Thymus (tissue), 11 donors: ENCODE measurements around the gene KCTD5. TPM values are rescaled to one million over a fixed set of nuclear protein-coding genes. Genes with fewer than 3 reads are reported as not detected.

Source experiments
- DNase-seq, 9 donors: peaks; one replicate each; pipeline ENCODE4 v3.0.0-alpha.2; 2013; ENCODE audit warnings: low spot score in 9 of 9, low read depth in 6 of 9, missing footprints in 1 of 9
- H3K27ac ChIP-seq, 2 donors: one replicate each; pipeline ENCODE4 v1.5.1; 2013; ENCODE audit warnings: control low read depth in 1 of 2, low read depth in 1 of 2, low read length in 1 of 2, mild to moderate bottlenecking in 1 of 2, moderate library complexity in 1 of 2
- H3K27me3 ChIP-seq, 2 donors: one replicate each; pipeline ENCODE4 v1.5.1; 2013; ENCODE audit warnings: low read length in 1 of 2; ENCODE audit not compliant: control insufficient read depth in 2 of 2, insufficient read depth in 1 of 2
- H3K36me3 ChIP-seq, 2 donors: one replicate each; pipeline ENCODE4 v1.5.1; 2013; ENCODE audit warnings: low read length in 1 of 2, mild to moderate bottlenecking in 1 of 2, moderate library complexity in 1 of 2; ENCODE audit not compliant: control insufficient read depth in 2 of 2, insufficient read depth in 2 of 2
- H3K4me1 ChIP-seq, 2 donors: one replicate each; pipeline ENCODE4 v1.5.1; 2013; ENCODE audit warnings: low read length in 2 of 2; ENCODE audit not compliant: control insufficient read depth in 2 of 2, insufficient read depth in 2 of 2
- H3K4me3 ChIP-seq, 2 donors: one replicate each; pipeline ENCODE4 v1.5.1; 2013; ENCODE audit warnings: low read length in 2 of 2, control low read depth in 1 of 2, mild to moderate bottlenecking in 1 of 2
- H3K9me3 ChIP-seq, 2 donors: one replicate each; pipeline ENCODE4 v1.5.1; 2013; ENCODE audit warnings: low read length in 1 of 2, mild to moderate bottlenecking in 1 of 2; ENCODE audit not compliant: control insufficient read depth in 2 of 2, insufficient read depth in 1 of 2
- WGBS: extraction: QIAGEN DNeasy Blood & Tissue Kit; methylation state at CpG from one replicate; pipeline ENCODE4 v1.1.7; 2013; 5-methylcytosine and 5-hydroxymethylcytosine counted together
- polyA plus RNA-seq: library from polyadenylated mRNA; stranded (reverse); fragments of 200-250 nt; gene quantifications from one replicate; pipeline ENCODE4 v1.2.3, GENCODE V29; 2013
- total RNA-seq: library from RNA; stranded (reverse); fragments of 120-200 nt; gene quantifications from one replicate; pipeline ENCODE4 v1.2.4, GENCODE V29; 2013
- donor health status: healthy.

Gene KCTD5
- total and polyA plus RNA-seq, 2 donors = 18.5 to 21.8 TPM

- 97% methylated on average over 28 of the region's 28 CpGs for WGBS
These were observed 17.7 kb downstream of the KCTD5 start for GRCh38 chr16:2699791-2700600.

GRCh38 chr16:2700786-2701185 lies 18.5 kb downstream of the KCTD5 start:
- 96% methylated on average over 13 of the region's 13 CpGs for WGBS

More at GRCh38 chr16:2699791-2700600, 17.7 kb downstream of the KCTD5 start:
- Histone ChIP-seq H3K4me1 (no peaks in the 10 kb centered on the region), H3K9me3 (no peaks in the 10 kb centered on the region), H3K36me3 (peaks cover 53 to 82% of the 10 kb centered on the region in 2 donors), H3K27me3 (no peaks in the 10 kb centered on the region), H3K27ac (no peak overlapping the region), H3K4me3 (no peak overlapping the region)
- DNase-seq = no peak

GRCh38 chr16:2701272-2701671 lies 18.9 kb downstream of the KCTD5 start:
- H3K27ac ChIP-seq = no peak overlapping the region
- peaks cover 62 to 93% of the 10 kb centered on the region in 2 donors for H3K36me3 ChIP-seq
- no peaks in the 10 kb centered on the region for H3K27me3 ChIP-seq
- H3K4me1 ChIP-seq = no peaks in the 10 kb centered on the region
- H3K9me3 ChIP-seq = no peaks in the 10 kb centered on the region
- H3K4me3 ChIP-seq = no peak overlapping the region
- WGBS = 98% methylated on average over 15 of the region's 15 CpGs
- no peak for DNase-seq

More at GRCh38 chr16:2700786-2701185, 18.5 kb downstream of the KCTD5 start:
- DNase-seq = no peak
- no peaks in the 10 kb centered on the region for H3K4me1 ChIP-seq
- H3K27ac ChIP-seq = no peak overlapping the region
- no peaks in the 10 kb centered on the region for H3K27me3 ChIP-seq
- H3K9me3 ChIP-seq = no peaks in the 10 kb centered on the region
- no peak overlapping the region for H3K4me3 ChIP-seq
- peaks cover 58 to 89% of the 10 kb centered on the region in 2 donors for H3K36me3 ChIP-seq

GRCh38 chr16:2701713-2702437 lies 19.6 kb downstream of the KCTD5 start:
- no peaks in the 10 kb centered on the region for H3K4me1 ChIP-seq
- H3K27ac ChIP-seq = no peak overlapping the region
- H3K36me3 ChIP-seq = peaks cover 62 to 95% of the 10 kb centered on the region in 2 donors
- 93% methylated on average over 29 of the region's 29 CpGs for WGBS
- H3K9me3 ChIP-seq = no peaks in the 10 kb centered on the region
- no peaks in the 10 kb centered on the region for H3K27me3 ChIP-seq
- no peak for DNase-seq
- no peak overlapping the region for H3K4me3 ChIP-seq

GRCh38 chr16:2702438-2702825 lies 20.1 kb downstream of the KCTD5 start:
- WGBS = 98% methylated on average over 13 of the region's 13 CpGs
- Histone ChIP-seq H3K27ac (no peak overlapping the region), H3K4me1 (no peaks in the 10 kb centered on the region), H3K4me3 (no peak overlapping the region), H3K9me3 (no peaks in the 10 kb centered on the region), H3K36me3 (peaks cover 61 to 95% of the 10 kb centered on the region in 2 donors), H3K27me3 (no peaks in the 10 kb centered on the region)
- DNase-seq = no peak

GRCh38 chr16:2702871-2703745 lies 20.8 kb downstream of the KCTD5 start:
- Histone ChIP-seq H3K4me3 (no peak overlapping the region), H3K27me3 (no peaks in the 10 kb centered on the region), H3K4me1 (no peaks in the 10 kb centered on the region), H3K27ac (no peak overlapping the region), H3K9me3 (no peaks in the 10 kb centered on the region), H3K36me3 (peaks cover 63 to 95% of the 10 kb centered on the region in 2 donors)
- DNase-seq = no peak
- 98% methylated on average over 28 of the region's 28 CpGs for WGBS

- Histone ChIP-seq H3K4me1 (no peaks in the 10 kb centered on the region), H3K36me3 (peaks cover 61 to 95% of the 10 kb centered on the region in 2 donors), H3K4me3 (no peak overlapping the region), H3K9me3 (no peaks in the 10 kb centered on the region), H3K27ac (no peak overlapping the region), H3K27me3 (no peaks in the 10 kb centered on the region)
- 99% methylated on average over 33 of the region's 33 CpGs for WGBS
- DNase-seq = no peak
These were observed 22.1 kb downstream of the KCTD5 start for GRCh38 chr16:2704166-2704982.

GRCh38 chr16:2704983-2705275 lies 22.6 kb downstream of the KCTD5 start:
- Histone ChIP-seq H3K4me1 (no peaks in the 10 kb centered on the region), H3K27ac (no peak overlapping the region), H3K36me3 (peaks cover 55 to 94% of the 10 kb centered on the region in 2 donors), H3K4me3 (no peak overlapping the region), H3K9me3 (no peaks in the 10 kb centered on the region), H3K27me3 (no peaks in the 10 kb centered on the region)
- WGBS = 98% methylated on average over 14 of the region's 14 CpGs
- DNase-seq = no peak
